Measurements from ENCODE around the gene HMGN4. TPM values are rescaled to one million over a fixed set of nuclear protein-coding genes. Genes with fewer than 3 reads are reported as not detected.
A peak's percentile ranks its signal among the peaks of the same experiment; 100 is the strongest.

Gene HMGN4
- total RNA-seq, 4 donors from 2014 or later: 57.5 to 64.1 (median 61.1) TPM

DNA sequence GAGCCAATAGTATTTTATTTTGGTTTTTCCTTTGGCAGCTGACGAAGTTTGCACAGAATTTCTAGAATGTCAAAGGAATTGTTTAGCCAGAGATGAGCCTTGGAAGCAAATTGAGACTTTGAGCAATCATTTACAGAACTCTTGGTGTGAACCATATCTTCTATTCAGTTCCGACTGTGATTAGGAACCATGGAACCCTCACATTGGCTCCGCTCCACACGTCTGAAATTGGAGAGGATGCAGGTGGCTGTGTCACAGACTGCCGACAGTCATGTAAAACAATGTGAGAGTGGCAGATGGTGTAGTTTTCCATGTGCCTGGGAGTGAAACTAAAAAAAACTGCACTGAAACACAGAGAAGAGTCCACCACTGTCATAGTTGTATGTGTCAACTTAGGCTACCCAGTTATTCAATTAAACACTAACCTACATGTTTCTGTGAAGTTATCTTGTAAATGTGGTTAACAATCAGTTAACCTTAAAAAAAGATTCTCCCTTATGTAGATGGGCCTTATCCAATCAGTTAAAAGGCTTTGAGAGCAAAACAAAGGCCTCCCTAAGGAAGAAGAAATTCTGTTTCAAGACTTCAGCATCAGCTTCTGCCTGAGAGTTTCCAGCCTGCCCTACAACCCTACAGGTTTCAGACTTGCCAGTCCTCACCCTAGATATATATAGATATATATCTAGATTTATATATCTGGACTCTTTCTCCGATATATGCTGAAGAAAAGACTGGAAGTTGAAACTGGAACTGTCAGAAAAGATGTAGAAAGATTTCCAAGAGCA lies 3.3 kb upstream of the HMGN4 start:
- no peak for DNase-seq (ENCODE audit: low spot score)
- TF ChIP-seq, protein P1, sequence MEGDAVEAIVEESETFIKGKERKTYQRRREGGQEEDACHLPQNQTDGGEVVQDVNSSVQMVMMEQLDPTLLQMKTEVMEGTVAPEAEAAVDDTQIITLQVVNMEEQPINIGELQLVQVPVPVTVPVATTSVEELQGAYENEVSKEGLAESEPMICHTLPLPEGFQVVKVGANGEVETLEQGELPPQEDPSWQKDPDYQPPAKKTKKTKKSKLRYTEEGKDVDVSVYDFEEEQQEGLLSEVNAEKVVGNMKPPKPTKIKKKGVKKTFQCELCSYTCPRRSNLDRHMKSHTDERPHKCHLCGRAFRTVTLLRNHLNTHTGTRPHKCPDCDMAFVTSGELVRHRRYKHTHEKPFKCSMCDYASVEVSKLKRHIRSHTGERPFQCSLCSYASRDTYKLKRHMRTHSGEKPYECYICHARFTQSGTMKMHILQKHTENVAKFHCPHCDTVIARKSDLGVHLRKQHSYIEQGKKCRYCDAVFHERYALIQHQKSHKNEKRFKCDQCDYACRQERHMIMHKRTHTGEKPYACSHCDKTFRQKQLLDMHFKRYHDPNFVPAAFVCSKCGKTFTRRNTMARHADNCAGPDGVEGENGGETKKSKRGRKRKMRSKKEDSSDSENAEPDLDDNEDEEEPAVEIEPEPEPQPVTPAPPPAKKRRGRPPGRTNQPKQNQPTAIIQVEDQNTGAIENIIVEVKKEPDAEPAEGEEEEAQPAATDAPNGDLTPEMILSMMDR (IDR thresholded peaks at IDR 0.05): no peak
- no peak for ATAC-seq (ENCODE audit: low FRiP score)

DNA sequence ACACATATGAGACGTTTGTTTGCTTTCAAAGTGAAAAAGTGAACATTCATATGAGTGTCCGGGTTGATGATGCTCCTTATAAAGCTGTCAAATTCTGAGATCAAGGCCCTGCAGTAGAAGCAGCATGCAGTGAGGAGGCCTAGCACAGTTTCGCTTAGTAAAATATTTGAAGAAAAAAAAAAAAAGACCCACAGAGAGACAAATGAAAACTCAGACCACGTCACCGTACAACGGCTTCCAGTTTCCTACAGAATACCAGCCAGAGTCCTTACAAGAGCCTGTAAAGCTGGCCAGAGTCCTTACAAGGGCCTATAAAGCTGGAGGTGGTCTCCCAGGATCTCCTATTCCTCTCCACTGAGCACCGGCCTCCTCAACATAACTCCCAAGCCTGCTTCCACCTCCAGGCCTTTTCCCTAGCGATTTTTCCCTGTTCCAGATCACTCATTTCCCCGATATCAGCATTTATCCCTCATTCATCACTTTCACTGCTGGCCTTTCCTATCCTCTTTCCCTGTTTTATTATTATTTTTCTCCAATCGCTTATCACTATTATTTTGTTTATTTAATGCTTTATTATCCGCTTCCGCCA lies 1.5 kb upstream of the HMGN4 start:
- DNase-seq (ENCODE audit: low spot score) (no peak), ATAC-seq (ENCODE audit: low FRiP score) (no peak)
- TF ChIP-seq, protein P1 (IDR thresholded peaks at IDR 0.05): no peak

DNA sequence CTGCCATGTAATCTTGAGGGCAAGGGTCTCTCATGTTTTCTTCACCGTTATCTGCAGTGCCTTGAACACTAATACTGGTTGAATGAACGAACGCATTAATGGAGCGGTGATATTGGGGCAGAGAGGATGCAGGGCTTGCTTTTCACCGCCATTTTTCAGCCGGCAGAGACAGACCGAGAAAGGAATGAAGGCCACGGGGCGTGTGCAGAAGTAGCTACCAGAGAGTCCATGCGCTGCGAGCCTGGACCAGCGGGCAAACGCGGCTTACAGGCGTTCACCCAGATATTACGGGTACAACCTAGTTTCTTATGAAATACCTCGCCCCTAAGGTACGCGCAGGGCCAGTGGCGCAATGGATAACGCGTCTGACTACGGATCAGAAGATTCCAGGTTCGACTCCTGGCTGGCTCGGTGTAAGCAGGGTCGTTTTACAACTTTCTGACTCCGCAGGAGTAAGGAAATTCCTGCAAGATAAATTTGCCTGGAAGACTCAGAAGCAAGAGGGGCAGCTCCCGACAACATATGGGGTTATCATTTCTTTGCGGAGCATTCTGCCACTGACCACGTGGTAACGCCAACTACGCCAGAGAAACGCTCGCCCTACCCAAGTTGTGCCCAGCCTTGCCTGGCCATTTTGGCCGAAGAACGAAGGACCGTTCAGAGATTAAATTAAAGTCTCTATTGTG lies 863 bp upstream of the HMGN4 start:
- ATAC-seq (ENCODE audit: low FRiP score): peak; percentile 88
- peak; percentile 89 for DNase-seq (ENCODE audit: low spot score)
- TF ChIP-seq, protein P1 (IDR thresholded peaks at IDR 0.05): no peak

DNA sequence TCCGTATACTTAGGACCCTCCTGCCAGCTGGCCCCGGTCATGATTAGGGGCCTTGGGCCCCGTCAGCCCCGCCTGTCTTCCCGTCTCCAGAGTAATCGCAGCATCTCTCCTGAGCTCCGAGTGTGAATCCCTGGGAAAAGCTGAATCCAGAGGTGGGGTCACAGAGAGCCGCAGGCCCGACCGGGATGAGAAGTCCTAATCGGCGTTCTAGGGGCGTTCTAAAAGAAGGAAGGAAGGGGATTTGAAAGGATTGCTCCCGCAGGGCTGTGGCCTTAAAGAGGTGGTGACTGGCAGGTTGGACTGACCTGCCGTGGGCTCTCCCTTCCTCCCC lies 371 bp downstream of the HMGN4 start:
- TF ChIP-seq, protein P1 (IDR thresholded peaks at IDR 0.05): no peak
- DNase-seq (ENCODE audit: low spot score) (no peak), ATAC-seq (ENCODE audit: low FRiP score) (peak; percentile 7)

DNA sequence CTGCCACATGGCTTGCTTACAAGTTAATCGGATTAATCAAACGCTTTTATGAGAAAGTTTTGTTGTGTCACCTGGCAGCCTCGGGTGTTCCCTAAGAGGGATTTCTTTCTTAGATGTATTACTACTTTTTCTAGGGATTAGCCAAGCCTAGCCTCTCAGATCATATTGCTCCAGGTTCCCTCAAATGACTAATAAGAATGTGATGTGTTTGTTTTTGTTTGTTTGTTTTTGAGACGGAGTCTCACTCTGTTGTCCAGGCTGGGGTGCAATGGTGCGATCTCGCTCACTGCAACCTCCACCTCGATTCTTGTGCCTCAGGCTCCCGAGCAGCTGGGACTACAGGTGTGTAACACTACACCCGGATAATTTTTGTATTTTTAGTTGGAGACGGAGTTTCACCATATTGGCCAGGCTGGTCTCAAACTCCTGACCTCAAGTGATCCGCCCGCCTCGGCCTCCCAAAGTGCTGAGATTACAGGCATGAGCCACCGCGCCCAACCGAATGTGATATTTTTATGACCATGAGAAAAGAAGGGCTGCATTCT lies 977 bp downstream of the HMGN4 start:
- TF ChIP-seq, protein P1 (IDR thresholded peaks at IDR 0.05): no peak
- no peak for DNase-seq (ENCODE audit: low spot score)
- no peak for ATAC-seq (ENCODE audit: low FRiP score)

DNA sequence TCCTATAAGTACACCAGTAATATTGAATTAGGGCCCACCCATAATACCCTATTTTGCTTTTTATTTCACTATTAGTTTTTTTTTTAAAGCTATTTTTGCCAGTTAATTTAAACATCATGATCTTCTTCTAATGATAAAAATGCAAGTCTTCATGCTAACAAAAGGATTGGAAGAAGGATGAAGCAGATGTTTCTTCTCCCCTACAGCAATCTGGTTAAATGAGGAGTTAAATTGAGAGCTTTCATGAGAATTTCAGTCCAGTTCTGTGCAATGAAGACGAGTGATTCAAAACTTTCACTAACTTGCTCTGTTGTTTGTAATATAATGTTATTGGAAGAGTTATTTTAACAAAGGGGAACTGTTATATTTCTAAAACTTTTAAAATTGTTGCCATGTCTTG lies 3.4 kb downstream of the HMGN4 start:
- DNase-seq (ENCODE audit: low spot score) (no peak), ATAC-seq (ENCODE audit: low FRiP score) (no peak)
- TF ChIP-seq, protein P1 (IDR thresholded peaks at IDR 0.05): no peak

Data from omental fat pad (tissue), 4 donors.